Fibroblast of peridontal ligament (primary cell): ENCODE results near the gene ANKRD52.
"Not testable (repeated sequence)": the region's sequence is repeated elsewhere in the genome, so short reads cannot be mapped to it uniquely, and the experiment has no call there.

ENCODE experiments used
- DNase-seq: peaks from one replicate; pipeline ENCODE4 v3.0.0-alpha.2; 2010; ENCODE audit errors: extremely low read depth

Gene ANKRD52

DNA sequence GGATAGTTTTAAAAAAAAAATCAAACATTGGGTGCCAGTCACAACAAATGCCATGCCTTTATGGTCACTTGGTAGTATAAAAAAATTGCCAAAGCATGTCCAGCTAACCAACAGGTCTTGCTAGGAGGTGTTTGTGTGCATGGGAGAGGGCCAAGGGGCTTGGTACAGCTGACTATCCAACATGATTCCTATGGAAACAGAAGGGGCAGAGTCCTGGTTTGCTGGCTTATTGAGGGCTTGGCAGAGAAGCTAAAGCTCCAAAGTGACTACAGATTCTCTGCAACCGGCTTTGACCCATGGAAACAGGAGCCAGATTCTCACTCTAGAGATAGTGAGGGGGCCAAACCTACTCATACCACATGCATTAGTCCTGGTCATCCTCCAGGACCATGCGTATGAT, 14.3 kb upstream of the ANKRD52 start:
- not testable (repeated sequence) for DNase-seq

DNA sequence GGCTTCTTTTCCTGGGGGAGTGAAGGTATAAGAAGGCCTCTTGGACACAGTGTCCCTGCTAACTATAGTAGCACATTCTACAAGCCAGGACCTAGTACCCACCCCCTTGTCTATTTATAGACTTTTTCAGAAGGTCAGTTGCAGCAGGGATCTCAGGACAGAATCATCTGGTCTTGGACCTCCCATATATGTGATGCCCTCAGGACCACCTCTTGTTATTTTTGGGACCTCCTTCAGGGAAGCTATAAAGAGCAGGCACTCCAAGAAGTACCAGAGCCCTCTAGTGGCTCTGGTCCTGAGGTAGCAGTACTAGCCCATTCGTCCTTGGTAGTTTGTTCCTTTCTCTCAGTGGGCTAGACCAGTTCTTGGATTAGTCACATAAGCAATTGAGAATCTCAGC, 12.8 kb upstream of the ANKRD52 start:
- peak; percentile 41 for DNase-seq

GRCh38 chr12:56267443-56268071, 9.4 kb upstream of the ANKRD52 start:
- DNase-seq: no peak

GRCh38 chr12:56266693-56267442, 8.7 kb upstream of the ANKRD52 start, which contains the start of gene COQ10A:
Gene COQ10A (plus strand): TSS chr12:56266942. CDS start chr12:56267119, 177 bp downstream.
- DNase-seq: peak; percentile 80

- DNase-seq: not testable (repeated sequence)
Measured at GRCh38 chr12:56266068-56266692, 8.0 kb upstream of the ANKRD52 start.

GRCh38 chr12:56262955-56263354, 4.8 kb upstream of the ANKRD52 start:
- DNase-seq: not testable (repeated sequence)

- peak; percentile 70 for DNase-seq
Measured at GRCh38 chr12:56261503-56262232, 3.5 kb upstream of the ANKRD52 start.

- no peak for DNase-seq
Measured at GRCh38 chr12:56260921-56261320, 2.7 kb upstream of the ANKRD52 start.

DNA sequence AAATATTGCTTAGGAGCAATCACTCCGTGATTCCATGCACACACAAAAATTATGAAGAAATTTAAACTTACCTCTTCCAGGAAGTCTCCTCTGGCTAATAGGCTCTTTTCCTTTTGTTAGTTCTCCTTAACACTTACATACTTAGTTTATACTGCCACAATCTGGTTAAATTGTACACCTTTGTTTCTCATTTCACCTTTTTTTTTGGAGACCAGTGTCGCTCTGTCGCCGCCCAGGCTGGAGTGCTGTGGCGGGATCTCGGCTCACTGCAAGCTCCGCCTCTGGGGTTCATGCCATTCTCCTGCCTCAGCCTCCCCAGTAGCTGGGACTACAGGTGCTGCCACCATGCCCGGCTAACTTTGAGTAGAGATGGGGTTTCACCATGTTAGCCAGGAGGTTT, 2.2 kb upstream of the ANKRD52 start:
- no peak for DNase-seq

DNA sequence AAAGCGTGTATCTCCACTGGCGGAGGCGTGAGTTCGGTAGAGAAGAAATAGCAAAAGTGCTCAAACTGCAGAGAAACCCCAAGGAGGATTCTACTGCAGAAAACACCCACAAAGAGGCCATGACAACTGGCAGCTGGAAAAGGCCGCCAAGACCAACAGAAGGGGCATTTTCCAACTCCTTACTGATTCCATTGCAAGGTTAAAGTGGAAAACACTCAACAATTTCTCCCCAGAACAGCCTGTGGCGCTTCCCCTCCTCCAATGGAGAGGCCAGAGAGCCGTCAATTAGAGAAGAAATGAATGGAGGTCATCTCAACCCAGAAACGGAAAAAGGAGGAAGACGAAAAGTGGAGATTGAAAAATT, 618 bp upstream of the ANKRD52 start:
- no peak for DNase-seq

DNA sequence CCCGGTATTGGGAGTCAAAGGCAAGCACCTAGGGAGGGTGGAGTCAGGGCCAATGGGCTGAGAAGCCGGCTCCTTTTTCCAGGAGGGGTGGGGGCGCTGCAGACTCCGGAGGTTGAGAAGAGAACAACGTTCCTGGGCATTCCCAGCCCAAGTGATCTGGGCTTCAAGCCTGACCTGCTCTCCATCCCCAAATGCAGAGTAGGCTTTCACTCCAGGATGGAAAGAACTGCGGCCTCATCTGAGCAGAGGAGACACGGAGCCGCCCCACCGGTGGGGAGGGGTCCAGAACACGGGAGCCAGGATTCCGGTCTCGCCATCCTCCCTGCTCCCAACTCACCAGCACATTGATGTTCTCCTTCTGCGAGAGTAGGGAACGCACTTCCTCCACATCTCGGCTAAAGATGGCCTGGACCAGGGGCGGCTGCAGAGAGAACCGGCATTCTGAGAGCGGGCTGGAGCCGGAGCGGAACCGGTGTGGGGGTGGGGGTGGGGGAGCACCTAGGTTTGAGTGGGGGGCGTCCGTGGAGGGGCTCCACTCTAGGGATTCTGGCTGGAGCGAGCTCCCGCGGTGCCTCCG, 605 bp downstream of the ANKRD52 start:
- DNase-seq: no peak

DNA sequence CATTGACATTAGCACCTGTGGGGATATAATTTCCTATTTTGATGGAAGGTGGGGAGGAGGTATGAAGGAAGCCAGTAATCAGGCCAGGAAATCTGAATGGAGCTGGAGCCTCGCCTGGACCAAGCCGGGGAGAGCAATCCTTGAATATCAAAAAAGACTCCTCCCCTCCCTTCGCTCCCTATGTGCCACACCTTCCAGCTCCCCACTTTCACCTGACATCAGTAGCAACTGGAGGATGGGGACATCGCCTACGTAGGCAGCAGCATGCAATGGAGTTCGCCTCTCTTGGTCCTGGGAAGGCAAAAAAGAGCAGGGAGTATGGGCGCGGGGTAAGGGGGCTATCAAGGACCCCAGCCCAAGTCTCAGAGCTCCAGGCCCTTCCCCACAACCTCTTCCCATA, 1.1 kb downstream of the ANKRD52 start:
- DNase-seq: no peak

DNA sequence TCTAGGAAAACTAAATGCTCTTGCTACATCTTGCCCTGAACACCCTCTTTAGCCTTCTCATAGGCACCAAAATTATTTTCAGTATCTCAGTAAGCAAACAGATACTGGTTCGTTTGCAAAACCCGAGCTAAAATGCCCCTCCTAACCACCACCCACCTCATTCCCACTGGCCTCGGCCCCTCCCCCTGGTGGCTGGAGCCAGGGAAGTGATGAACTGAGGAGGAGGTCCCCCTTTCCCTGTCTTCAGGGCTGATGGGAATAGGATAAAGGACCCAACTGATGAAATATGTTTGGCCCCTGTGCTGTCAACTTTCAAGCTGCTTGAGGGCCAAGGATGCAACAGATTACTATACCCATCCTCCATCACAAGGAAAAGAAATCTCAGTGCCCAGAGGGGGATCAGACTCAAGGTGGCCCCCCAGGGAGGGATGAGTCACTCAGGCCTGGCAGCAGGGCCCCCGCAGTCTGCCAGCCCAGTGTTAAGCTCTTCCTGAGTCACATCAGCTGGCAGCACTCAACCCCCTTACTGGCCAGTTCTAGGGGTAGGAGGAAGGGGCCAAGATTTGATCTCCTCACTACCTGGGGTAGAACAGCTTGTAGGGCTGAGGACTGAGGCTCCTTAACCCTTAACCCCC, 1.7 kb downstream of the ANKRD52 start:
- peak; percentile 59 for DNase-seq

- no peak for DNase-seq
Measured at GRCh38 chr12:56255671-56256070, 2.5 kb downstream of the ANKRD52 start.

DNA sequence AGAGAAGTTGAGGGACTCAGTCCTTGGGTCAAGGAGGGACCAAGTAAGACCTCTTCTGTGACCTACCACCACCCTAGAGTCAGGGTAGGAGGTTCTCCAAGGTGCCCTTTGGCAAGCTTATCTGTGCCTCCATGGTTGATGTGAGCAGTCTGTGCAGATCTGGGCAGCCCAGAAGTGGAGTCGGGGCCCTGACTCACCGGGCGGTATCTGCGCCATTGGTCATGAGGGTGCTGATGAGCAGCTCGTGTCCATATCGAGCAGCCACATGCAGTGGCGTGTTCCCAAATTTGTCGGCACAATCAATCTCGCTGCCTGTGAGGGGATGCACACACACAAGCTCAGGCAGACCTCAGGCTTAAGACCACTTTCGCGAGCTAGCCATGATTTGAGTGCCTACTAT, 5.1 kb downstream of the ANKRD52 start:
- no peak for DNase-seq

DNA sequence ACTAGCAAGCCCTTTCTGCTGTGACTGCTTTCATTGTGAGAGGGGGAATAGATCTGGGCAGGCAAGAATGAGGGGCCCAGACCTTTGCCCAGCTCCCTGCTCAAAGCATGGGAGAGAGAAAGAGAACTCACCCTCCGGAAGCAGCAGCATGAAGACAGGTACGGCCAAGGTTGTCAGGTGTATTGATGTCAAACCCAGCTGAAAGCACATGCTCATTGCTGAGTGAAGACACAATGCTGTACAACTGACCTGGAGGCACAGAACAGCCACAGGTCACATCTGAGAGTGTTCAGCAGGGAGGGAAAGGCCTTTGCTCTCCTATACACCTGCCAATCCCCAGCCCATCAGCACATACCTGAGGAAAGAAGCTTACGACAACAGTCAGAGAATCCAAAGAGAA, 5.5 kb downstream of the ANKRD52 start:
- no peak for DNase-seq

- no peak for DNase-seq
Measured at GRCh38 chr12:56248711-56249110, 9.5 kb downstream of the ANKRD52 start.

DNA sequence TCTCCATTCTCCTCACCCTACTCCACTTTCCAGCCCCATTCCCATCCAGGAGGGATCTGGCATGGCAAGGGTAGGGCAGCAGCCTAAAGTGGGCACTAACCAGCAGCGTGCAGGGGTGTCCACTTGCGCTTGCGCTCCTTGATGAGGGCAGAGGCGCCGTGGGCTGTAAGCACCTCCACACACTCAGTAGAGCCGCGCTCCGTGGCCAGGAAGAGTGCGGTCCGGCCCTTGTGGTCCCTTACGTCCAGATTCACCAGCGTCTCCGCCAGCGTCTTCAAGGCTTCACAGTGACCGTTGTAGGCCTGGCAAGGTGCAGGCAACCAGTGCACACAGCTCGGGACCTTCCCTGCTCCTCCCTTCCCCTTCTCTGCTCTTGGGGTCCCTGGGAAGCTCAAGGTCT, 10.3 kb downstream of the ANKRD52 start:
- DNase-seq: no peak

GRCh38 chr12:56244494-56244893, 13.7 kb downstream of the ANKRD52 start:
- no peak for DNase-seq

GRCh38 chr12:56243731-56244181, 14.4 kb downstream of the ANKRD52 start:
- no peak for DNase-seq

- no peak for DNase-seq
Measured at GRCh38 chr12:56242986-56243385, 15.2 kb downstream of the ANKRD52 start.
